Epithelial cell of esophagus (primary cell): ENCODE data around the gene BSN.

Source experiments
- DNase-seq: peaks from one replicate; pipeline ENCODE4 v3.0.0; 2010; ENCODE audit warnings: low read depth
- H3K4me3 ChIP-seq: 2 replicates; pipeline ENCODE4 v1.5.1; 2011; ENCODE audit warnings: mild to moderate bottlenecking, low read length, control low read depth
- TF ChIP-seq, protein P1 (sequence below): IDR thresholded peaks from 2 replicates; pipeline ENCODE4 v1.5.1; 2011; ENCODE audit warnings: low read depth, mild to moderate bottlenecking, low read length, control low read depth, inconsistent platforms; ENCODE audit not compliant: insufficient read depth; ENCODE audit errors: missing control alignments

Gene BSN

GRCh38 chr3:49712631-49713317 lies 158.5 kb downstream of the BSN start:
- TF ChIP-seq, protein P1, sequence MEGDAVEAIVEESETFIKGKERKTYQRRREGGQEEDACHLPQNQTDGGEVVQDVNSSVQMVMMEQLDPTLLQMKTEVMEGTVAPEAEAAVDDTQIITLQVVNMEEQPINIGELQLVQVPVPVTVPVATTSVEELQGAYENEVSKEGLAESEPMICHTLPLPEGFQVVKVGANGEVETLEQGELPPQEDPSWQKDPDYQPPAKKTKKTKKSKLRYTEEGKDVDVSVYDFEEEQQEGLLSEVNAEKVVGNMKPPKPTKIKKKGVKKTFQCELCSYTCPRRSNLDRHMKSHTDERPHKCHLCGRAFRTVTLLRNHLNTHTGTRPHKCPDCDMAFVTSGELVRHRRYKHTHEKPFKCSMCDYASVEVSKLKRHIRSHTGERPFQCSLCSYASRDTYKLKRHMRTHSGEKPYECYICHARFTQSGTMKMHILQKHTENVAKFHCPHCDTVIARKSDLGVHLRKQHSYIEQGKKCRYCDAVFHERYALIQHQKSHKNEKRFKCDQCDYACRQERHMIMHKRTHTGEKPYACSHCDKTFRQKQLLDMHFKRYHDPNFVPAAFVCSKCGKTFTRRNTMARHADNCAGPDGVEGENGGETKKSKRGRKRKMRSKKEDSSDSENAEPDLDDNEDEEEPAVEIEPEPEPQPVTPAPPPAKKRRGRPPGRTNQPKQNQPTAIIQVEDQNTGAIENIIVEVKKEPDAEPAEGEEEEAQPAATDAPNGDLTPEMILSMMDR, result no peak
- no peak for DNase-seq
- H3K4me3 ChIP-seq, result no peak overlapping the region

GRCh38 chr3:49713336-49714105 lies 159.2 kb downstream of the BSN start:
- no peak overlapping the region for H3K4me3 ChIP-seq
- TF ChIP-seq, protein P1, result no peak

GRCh38 chr3:49714728-49715550 lies 160.7 kb downstream of the BSN start:
- TF ChIP-seq, protein P1, result no peak
- no peak for DNase-seq
- no peak overlapping the region for H3K4me3 ChIP-seq

More at GRCh38 chr3:49713336-49714105, 159.2 kb downstream of the BSN start:
- DNase-seq, result no peak

- DNase-seq, result no peak
- no peak overlapping the region for H3K4me3 ChIP-seq
- TF ChIP-seq, protein P1, result no peak
Measured at GRCh38 chr3:49715611-49716121, 161.4 kb downstream of the BSN start.

GRCh38 chr3:49716169-49716568 lies 161.9 kb downstream of the BSN start:
- TF ChIP-seq, protein P1, result no peak
- H3K4me3 ChIP-seq, result no peak overlapping the region
- DNase-seq, result no peak

DNA sequence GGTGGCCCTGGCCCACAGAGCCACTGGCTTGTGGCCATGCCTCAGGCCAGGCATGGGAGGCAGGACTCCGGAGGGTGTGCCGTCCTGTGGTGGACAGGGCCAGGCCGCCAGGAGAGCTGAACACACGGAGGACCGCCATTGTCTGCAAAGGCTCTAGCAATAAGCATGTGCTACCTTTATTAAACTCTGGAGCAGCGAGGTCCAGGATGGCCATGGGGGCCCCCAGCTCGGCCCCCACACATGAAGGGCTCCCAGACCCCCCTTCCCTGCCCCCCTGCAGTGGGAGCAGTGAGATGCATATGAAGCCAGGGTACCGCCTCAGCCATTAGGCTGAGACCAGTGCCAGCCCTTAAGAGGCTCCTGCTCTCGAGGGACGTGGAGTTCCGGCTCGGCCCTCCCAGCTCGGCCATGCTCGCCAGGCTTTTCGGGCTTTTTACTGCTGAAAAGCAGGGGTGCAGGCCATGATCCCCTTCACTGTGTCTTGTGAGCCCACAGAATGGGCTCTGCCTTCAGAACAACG lies 162.5 kb downstream of the BSN start:
- TF ChIP-seq, protein P1, result no peak
- no peak overlapping the region for H3K4me3 ChIP-seq
- DNase-seq, result no peak
